ENCODE measurements around the gene PPP1R37.

Gene PPP1R37

DNA sequence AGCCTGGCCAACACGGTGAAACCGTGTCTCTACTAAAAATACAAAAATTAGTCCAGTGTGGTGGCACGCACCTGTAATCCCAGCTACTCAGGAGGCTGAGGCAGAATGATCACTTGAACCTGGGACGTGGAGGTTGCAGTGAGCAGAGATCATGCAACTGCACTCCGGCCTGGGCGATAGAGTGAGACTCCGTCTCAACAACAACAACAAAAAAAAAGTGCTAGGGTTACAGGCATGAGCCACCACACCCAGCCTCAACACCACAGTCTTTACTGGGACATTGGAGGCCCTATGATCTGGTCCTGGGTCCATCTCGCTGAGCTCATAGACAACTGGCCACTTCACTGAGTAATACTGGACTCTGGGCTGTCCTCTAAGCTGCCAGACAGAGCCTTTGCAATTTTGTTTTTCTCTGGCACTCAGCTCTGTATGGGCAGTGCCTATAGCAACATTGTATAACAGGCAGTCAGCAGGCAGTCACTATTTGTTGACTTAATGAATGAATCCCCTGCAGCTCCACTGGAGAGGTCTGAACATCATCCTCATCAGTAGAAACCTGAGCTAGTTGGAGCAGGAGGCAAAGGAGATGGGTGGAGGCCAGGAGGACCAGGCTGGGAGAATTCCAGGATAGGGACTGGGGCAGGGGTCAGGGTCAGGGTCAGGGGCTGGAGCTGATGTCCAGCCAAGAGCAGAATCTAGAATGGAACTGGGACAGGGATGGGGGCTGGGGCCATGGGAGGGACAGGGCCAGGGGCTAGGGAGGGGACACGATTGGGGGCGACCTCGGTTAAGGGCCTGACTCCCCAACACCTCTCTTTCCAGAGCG lies 93.7 kb downstream of the PPP1R37 start:
- TF ChIP-seq, protein P1, sequence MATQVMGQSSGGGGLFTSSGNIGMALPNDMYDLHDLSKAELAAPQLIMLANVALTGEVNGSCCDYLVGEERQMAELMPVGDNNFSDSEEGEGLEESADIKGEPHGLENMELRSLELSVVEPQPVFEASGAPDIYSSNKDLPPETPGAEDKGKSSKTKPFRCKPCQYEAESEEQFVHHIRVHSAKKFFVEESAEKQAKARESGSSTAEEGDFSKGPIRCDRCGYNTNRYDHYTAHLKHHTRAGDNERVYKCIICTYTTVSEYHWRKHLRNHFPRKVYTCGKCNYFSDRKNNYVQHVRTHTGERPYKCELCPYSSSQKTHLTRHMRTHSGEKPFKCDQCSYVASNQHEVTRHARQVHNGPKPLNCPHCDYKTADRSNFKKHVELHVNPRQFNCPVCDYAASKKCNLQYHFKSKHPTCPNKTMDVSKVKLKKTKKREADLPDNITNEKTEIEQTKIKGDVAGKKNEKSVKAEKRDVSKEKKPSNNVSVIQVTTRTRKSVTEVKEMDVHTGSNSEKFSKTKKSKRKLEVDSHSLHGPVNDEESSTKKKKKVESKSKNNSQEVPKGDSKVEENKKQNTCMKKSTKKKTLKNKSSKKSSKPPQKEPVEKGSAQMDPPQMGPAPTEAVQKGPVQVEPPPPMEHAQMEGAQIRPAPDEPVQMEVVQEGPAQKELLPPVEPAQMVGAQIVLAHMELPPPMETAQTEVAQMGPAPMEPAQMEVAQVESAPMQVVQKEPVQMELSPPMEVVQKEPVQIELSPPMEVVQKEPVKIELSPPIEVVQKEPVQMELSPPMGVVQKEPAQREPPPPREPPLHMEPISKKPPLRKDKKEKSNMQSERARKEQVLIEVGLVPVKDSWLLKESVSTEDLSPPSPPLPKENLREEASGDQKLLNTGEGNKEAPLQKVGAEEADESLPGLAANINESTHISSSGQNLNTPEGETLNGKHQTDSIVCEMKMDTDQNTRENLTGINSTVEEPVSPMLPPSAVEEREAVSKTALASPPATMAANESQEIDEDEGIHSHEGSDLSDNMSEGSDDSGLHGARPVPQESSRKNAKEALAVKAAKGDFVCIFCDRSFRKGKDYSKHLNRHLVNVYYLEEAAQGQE (IDR thresholded peaks at IDR 0.05; ENCODE audit: insufficient read depth in 1 of 2, low read depth in 2 of 2, low read length in 2 of 2), result no peak
- TF ChIP-seq TAF1 (IDR thresholded peaks at IDR 0.05; ENCODE audit: borderline replicate concordance, insufficient read depth, low read length) (no peak), POLR2AphosphoS5 (IDR thresholded peaks at IDR 0.05; ENCODE audit: low read depth, low read length) (no peak), FOXP2 (optimal IDR thresholded peaks at IDR 0.05; ENCODE audit: borderline replicate concordance, extremely low read depth, extremely low read length, insufficient read depth) (no peak), SIN3A (IDR thresholded peaks at IDR 0.05; ENCODE audit: borderline replicate concordance, insufficient read depth, low read length) (no peak)

DNA sequence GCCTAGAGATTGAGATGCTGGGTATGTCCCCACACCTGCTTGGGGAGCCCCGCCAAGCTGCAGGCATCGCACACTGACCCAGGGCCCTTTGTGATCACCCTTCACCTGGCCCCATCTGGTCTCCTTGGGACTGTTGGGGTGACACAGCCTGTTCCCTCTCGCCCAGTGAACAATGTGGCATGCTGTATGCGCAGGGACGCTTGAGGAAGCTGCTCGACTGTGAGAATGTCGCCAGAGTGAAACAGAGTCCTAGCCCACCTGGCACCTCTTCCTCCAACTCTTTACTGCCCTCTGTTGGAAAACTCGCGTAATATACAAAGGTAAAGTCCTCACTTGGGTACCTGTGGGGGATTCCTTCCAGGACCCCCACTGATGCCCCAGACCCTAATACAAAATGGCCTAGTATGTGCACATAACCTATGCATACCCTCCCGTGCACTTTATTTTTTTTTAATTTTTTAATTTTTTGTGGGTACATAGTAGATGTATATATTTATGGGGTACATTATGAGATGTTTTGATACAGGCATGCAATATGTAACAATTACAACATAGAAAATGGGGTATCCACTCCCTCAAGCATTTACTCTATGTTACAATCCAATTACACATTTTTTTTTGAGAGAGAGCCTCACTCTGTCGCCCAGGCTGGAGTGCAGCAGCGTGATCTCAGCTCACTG lies 94.6 kb downstream of the PPP1R37 start:
- no peak for TF ChIP-seq TAF1 (IDR thresholded peaks at IDR 0.05; ENCODE audit: borderline replicate concordance, insufficient read depth, low read length)
- TF ChIP-seq, protein P1 (IDR thresholded peaks at IDR 0.05; ENCODE audit: insufficient read depth in 1 of 2, low read depth in 2 of 2, low read length in 2 of 2), result no peak
- TF ChIP-seq POLR2AphosphoS5 (IDR thresholded peaks at IDR 0.05; ENCODE audit: low read depth, low read length), result no peak
- no peak for TF ChIP-seq FOXP2 (optimal IDR thresholded peaks at IDR 0.05; ENCODE audit: borderline replicate concordance, extremely low read depth, extremely low read length, insufficient read depth)
- TF ChIP-seq SIN3A (IDR thresholded peaks at IDR 0.05; ENCODE audit: borderline replicate concordance, insufficient read depth, low read length), result no peak

DNA sequence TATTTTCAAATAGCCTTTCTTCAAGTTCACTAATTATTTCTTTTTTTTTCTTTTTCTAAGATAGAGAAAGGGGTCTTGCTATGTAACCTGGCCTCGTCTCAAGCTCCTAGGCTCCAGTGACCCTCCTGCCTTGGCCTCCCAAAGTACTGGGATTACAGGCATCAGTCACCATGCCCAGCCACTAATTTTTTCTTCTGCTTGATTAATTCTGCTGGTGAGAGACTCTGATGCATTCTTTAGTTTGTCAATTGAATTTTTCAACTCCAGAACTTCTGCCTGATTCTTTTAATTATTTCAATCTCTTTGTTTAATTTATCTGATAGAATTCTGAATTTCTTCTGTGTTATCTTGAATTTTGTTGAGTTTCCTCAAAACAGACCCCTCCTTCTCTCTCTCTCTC lies 97.0 kb downstream of the PPP1R37 start:
- TF ChIP-seq SIN3A (IDR thresholded peaks at IDR 0.05; ENCODE audit: borderline replicate concordance, insufficient read depth, low read length), result no peak
- TF ChIP-seq, protein P1 (IDR thresholded peaks at IDR 0.05; ENCODE audit: insufficient read depth in 1 of 2, low read depth in 2 of 2, low read length in 2 of 2), result no peak
- no peak for TF ChIP-seq TAF1 (IDR thresholded peaks at IDR 0.05; ENCODE audit: borderline replicate concordance, insufficient read depth, low read length)
- no peak for TF ChIP-seq FOXP2 (optimal IDR thresholded peaks at IDR 0.05; ENCODE audit: borderline replicate concordance, extremely low read depth, extremely low read length, insufficient read depth)
- no peak for TF ChIP-seq POLR2AphosphoS5 (IDR thresholded peaks at IDR 0.05; ENCODE audit: low read depth, low read length)

DNA sequence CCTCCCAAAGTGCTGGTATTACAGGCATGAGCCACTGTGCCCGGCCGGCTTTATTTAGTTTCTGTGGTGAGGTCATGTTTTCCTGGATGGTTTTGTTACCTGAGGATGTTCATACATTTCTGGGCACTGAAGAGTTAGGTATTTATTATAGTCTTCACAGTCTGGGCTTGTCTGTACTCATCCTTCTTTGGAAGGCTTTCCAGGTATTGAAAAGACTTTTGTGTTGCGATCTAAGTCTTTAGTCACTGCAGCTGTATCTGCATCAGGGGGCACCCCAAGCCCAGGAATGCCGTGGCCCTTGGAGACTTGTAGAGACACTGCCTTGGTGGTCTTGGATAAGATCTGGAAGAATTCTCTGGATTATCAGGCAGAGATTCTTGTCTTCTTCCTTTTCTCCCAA lies 98.4 kb downstream of the PPP1R37 start:
- TF ChIP-seq, protein P1 (IDR thresholded peaks at IDR 0.05; ENCODE audit: insufficient read depth in 1 of 2, low read depth in 2 of 2, low read length in 2 of 2), result no peak
- no peak for TF ChIP-seq TAF1 (IDR thresholded peaks at IDR 0.05; ENCODE audit: borderline replicate concordance, insufficient read depth, low read length)
- no peak for TF ChIP-seq POLR2AphosphoS5 (IDR thresholded peaks at IDR 0.05; ENCODE audit: low read depth, low read length)
- no peak for TF ChIP-seq SIN3A (IDR thresholded peaks at IDR 0.05; ENCODE audit: borderline replicate concordance, insufficient read depth, low read length)
- no peak for TF ChIP-seq FOXP2 (optimal IDR thresholded peaks at IDR 0.05; ENCODE audit: borderline replicate concordance, extremely low read depth, extremely low read length, insufficient read depth)
